GM18502 (cell line): ENCODE results near the gene SLTM.
"Not testable (repeated sequence)": the region's sequence is repeated elsewhere in the genome, so short reads cannot be mapped to it uniquely, and the experiment has no call there.

Source experiments
- ATAC-seq: cut with Tn5 transposase; IDR thresholded peaks from one replicate; pipeline ENCODE4 v1.9.1; 2021; ENCODE audit warnings: mild to moderate bottlenecking; ENCODE audit not compliant: unreplicated experiment, poor library complexity

The SLTM gene

DNA sequence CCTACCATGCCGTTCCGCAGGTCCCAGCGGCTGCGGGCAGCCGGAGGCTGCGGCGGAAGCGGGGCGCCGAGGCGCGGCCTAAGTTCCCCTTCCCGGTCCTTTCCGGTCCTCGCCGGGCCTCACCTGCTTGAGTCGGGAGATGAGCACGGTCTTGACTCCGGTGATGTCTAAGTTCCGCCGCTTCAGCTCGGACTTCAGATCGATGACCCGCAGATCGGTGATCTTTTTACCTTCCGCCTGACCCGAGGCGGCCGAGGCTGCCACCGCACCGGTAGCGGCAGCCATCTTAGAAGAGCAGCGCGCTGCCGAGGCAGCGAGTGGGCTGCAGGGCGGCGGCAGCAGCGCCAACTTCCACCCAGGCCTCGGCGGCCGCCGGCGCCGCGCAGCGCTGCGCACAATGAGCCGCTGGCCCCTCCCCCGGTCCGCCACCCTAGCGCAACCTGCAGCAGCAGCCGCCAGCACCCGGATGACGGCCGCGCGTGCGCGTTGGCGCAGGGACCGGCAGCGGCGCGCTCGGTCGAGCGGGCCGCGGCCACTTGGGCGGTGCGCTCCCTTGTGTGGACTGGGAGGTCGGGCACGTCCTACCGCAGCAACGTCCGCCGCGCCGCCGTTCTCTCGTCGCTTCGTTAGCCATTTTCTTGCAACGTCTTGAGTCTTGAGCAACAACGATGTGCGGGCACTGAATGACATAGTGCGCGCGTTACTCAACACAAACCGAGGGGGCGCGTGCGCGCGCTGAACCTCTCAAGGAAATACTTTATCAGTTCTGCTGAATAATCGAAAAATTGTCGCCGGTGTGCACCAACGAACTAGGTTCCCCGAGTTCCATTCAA, at the start of gene SLTM:
TSS of gene SLTM (minus strand) at position 399 of the 833 bp plus-strand sequence. CDS start at position 285, 114 bp downstream.
- peak; percentile 90 for ATAC-seq

DNA sequence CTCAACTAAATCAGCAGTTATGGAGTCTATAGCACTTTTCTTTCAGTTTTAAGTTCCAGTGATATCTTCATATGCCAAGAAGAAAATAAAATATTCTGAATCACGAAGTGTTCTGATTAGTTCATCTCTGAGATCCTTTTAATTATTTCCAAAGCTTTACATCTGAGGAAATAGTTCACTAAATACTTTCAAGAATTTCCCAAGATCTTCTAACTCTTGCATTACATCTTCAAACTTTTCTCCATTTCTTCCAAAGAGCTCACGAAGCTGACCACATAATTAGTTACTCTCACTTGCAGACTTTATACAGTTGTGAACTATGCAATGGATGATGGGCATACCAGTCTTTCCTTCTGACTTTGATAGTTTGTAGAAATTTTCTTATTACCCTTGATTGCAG, 49.8 kb upstream of the SLTM start:
- no peak for ATAC-seq

DNA sequence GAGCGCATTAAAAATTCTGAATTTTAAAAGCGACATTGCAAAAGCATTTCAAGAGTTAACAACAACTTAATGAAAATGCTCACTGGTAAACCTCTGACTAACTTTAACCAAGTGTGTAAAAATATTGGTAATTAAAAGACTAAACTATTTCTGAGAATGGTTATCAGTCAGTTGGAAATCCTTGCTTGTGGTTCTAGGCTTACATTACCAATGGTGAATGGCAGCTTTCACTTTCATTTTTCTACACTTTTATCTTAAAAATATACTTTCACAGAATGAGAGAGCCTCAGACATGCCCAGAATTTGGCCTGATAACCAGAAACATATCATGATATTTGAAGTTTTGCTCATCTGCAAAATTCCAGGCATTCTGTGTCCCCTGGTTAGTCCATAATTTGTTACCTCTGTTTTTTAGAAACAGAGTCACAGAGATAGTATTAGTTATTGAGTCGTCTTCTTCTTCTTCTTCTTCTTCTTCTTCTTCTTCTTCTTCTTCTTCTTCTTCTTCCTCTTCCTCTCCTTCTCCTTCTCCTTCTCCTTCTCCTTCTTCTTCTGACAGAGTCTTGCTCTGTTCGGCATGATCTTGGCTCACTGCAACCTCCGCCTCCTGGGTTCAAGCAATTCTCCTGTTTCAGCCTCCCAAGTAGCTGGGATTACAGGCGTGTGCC, 48.5 kb upstream of the SLTM start:
- no peak for ATAC-seq

DNA sequence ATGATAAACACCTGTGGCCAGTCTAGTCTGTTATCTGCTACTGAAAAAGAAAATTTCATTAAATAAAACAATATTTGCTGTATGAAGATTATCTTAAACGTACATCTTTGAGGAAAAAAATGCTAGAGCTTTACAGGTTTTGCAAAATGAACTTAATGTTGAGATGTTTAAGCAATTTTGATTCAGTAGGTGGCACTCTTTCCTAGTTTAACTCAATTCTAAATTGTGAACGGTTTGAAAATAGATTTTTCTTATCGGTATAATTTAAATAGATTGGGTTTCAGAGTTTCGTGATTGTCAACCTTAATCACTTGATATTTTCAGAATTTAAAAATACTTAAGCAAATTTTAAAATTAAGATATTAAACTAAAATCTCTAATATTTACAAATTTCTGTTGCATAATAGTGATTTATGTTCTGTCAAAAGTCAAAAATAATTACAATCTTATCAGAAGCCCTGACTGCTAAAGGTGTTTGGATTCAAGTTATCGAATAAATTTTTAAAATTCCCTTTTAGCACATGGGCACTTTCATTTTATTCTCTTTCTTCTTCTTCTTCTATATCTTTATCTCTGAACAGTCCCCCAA, 47.0 kb upstream of the SLTM start:
- no peak for ATAC-seq

DNA sequence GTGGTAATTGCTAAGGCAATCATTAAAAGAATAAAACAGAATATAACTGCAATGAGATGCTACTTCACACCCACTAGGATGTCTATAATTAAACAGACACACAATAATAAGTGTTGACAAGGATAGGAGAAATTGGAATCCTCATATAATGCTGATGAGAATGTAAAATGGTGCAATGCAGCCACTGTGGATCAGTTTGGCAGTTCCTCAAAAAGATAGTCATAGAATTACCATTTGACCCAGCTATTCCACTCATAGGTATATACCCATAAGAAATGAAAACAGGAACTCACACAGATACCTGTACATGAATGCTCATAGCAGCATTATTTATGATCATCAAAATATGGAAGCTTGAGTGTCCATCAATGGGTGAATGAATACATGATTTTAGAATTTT, 44.4 kb upstream of the SLTM start:
- no peak for ATAC-seq

DNA sequence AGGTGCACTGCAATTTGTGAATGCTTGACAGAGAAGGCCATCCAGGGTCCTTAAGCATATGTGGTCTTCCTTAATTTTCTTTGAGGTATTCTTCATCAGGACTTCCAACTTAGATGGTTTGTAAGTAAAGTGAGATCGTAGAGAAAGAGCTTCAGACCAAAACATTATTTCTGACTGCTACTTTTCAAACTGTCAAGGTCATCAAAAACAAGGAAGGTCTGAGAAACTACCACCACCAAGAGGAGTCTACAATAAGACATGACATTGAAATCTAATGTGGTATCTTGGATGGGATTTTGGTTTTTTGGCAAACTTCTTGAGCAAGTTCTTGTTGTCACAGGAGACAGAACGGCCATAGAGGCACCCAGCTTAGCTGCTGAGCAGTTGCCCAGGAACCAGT, 34.0 kb upstream of the SLTM start:
- no peak for ATAC-seq

DNA sequence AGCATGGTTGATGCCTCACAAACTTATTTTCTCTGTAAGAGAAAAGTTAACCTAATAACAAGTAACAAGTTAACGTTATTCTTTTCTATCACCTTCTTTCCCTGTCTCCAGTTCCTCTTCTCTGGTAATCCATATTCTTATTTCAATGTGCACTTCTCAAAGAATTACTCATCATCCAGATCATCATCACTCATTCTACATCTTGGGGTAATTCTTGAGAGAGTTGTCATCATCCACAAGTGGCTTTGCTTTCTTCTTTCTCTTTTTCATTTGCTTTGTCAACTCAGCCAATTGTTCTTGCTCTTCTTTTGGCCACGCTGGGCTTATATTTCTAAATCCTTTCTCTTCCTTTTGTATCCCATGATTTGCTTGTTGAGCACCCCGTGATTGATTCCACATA, 33.2 kb upstream of the SLTM start:
- ATAC-seq: no peak

DNA sequence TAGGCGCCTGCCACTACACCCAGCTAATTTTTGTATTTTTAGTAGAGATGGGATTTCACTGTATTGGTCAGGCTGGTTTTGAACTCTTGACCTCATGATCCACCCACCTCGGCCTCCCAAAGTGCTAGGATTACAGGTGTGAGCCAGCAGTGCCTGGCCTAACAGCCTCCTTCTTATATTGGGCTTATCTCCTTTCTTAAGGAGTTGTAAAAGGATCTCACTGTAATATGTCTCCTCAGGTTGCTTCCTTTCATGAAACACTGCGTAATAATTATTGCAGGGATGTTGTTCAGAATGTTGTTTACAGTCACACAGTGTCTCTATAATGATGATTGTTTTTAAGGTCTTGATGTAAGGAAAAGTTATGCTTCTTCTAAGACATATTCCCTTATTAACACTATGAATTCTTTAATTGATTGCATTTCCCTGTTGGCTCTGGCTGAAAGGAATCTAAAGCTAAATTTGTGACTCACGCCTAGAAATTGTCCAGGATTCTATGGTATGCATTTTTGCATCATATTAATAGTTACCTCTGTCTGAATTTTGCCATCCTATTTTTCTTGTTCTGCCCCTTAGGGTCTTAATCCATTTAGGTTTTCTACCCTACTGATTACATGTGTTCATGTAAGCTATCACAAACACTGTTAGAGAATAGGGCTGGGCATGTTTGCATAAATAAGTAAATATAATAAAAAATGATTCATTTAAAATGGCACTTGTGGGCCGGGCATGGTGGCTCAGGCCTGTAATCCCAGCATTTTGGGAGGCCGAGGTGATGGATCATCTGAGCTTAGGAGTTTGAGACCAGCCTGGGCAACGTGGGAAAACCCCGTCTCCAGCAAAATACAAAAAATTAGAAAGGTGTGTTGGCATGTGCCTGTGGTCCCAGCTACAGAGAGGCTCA, 29.4 kb upstream of the SLTM start:
- no peak for ATAC-seq

DNA sequence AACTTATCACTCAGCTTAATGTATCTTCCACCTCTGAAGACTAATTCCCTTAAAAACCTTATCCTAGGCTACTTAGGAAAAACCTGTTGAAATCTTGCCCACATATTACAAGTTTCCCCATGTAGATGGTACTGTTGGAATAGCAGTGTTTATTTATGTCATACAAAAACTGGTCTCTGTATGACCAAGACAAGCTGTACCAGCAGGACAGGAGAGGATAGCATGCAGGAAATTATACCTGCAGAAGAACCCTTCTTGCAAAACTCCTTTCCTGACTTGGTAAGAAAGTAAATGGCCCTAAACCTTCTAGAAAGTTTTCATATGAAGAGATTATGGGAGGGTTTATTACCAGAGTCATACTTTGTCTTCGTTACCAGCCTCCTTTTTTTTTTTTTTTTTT, 28.7 kb upstream of the SLTM start:
- no peak for ATAC-seq

DNA sequence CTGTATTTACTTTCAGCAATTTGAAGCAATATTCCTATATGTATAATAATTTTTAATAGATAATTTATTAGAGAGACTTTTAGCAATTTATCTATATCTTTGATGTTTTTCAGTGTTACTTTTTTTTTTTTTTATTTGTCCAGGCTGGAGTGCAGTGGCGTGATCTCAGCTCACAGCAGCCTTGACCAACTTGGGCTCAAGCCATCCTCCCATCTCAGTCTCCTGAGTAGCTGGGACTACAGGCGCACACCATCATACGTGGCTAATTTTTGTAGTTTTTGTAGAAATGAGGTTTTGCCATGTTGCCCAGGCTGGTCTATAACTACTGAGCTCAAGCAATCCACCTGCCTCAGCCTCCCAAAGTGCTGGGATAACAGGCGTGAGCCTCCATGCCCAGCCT, 25.3 kb upstream of the SLTM start:
- ATAC-seq: no peak

DNA sequence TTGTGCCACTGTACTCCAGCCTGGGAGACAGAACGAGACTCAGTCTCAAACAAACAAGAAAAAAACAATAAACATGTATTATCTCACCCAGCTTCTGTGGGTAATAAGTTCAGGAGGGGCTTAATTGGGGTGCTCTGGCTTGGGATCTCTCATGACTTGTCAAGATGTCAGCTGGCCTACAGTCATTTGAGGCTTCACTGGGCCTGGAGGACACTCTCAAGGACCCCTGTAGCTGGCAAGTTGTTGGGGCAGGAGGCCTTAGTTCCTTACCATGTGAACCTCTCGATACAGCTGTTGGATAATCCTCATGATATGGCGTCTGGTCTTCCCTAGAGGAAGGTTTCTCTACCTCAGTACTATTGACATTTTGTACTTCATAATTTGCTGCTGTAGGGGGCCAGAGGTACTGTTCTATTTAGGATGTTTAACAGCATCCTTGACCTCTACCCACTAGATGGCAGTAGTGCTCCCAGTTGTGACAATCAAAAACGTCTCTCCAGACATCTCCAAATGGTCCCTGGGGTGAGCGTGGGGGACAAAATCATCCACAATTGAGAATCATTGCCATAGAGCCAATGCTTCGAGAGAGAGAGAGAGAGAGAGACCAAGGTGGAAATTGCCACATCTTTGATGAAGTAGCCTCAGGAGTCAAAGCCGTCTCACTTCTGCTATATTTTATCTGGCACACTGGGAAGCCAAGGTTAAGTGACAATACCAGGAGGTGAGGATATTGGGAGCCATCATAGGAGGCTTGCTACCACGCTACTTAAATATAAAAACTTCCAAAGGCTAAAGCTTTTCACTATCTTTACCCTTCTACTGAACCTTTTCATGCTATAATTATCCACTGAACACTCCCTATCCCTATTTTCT, 23.9 kb upstream of the SLTM start:
- ATAC-seq: peak; percentile 59

DNA sequence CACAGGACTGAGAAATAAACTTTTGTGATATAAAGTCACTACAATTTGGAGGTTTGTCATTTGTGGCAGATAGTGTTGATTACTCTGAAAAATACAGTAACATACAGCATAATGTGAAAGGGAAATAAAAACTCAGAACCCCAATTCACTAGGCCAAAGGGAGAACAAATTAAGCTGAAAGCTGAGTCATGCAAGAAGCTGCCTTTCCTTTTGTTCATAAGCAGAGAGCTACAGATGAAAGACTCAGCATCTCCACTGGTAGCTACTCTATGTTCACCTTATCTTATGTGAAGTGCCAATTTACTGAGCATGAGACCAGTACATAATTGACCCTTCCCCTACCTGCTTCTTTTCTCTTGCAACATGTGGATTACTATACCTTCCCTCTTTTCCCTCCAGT, 19.3 kb upstream of the SLTM start:
- ATAC-seq: no peak

DNA sequence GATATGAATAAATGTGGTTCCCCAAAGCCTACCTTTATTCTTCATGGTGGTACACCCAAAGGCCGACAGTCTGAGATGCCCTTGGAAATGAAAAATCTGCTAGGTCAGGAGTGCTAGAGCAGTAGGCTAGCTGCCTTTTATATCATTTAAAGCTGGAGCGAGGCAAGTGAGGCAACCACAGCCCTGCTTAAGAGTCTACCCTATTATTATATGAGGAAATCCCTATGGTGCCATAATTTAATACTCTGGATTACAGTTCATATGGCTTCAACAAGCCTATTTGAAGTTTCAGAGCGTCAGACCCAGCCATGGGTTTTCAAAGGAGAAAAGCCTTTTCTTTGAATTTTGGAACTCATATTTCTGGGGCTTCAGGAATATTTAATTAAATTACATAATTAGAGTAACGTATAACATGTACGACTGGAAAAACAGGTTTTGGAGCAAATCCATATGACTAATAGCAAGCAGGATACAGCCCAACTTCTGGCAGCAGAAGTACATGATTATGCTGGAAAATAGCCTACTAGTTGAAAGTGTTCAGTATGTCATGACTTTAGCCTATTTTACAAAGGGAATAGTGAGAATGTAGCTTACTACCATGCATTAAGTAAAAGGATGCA, 18.0 kb upstream of the SLTM start:
- ATAC-seq: no peak

DNA sequence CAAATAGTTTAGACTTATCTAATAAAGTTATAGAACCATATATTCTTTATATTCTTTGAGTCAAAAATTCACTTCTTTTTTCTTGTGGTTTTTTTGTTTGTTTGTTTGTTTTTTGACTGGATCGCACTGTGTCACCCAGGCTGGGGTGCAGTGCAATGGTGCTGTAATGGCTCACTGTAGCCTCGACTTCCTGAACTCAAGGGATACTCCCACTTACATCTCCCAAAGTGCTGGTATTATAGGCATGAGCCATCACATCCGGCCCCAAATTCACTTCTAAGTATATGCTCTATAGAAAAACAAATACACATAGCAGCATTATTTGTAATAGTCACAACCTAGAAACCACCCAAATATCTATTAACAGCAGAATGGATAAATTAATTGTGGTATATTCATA, 13.7 kb upstream of the SLTM start:
- ATAC-seq: no peak

DNA sequence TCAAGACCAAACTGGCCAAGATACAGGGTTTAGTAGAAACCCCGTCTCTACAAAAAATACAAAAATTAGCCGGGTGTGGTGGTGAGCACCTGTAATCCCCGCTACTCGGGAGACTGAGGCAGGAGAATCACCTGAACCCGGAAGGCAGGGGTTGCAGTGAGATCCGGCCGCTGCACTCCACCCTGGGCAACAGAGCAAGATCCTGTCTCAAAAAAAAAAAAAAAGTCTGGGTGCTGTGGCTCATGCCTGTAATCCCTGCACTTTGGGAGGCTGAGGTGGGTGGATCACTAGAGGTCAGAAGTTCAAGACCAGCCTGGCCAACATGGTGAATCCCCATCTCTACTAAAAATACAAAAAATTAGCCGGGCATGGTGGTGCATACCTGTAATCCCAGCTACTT, 1.5 kb upstream of the SLTM start:
- ATAC-seq: not testable (repeated sequence)

DNA sequence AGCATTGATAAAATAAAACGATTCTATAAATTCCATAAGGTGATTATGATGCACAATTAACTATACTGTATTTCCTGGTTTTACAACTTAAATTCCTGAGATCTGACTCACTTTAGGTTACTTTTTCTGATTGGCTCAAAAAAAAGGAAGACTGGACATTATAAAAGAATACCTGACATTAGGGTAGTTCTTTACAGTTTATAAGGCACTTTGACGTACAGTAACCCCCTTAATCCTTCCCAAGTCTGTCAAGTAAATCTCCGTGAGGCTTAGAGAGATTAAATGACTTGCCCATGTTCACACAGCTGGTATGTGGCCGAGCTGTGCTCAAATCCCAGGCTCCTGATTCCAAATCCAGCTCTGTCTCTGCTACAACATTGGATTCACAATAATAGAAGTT, 1.0 kb upstream of the SLTM start:
- ATAC-seq: no peak

DNA sequence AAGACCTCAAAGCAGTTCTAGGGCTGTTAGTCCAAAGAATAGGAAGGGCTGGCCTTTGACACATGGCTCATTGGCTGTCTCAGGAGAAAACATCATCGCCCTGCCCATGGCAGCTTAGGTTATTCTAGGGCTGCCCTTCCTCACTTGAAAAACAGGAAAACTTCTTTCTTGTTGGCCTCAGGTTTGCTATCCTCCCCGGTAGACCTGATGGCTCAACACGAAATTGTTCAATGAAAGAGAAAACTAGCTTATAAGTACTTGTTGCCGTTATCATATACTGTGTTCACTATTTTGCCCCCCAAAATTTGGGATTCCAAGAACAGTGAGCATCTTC, 602 bp upstream of the SLTM start:
- ATAC-seq: no peak

DNA sequence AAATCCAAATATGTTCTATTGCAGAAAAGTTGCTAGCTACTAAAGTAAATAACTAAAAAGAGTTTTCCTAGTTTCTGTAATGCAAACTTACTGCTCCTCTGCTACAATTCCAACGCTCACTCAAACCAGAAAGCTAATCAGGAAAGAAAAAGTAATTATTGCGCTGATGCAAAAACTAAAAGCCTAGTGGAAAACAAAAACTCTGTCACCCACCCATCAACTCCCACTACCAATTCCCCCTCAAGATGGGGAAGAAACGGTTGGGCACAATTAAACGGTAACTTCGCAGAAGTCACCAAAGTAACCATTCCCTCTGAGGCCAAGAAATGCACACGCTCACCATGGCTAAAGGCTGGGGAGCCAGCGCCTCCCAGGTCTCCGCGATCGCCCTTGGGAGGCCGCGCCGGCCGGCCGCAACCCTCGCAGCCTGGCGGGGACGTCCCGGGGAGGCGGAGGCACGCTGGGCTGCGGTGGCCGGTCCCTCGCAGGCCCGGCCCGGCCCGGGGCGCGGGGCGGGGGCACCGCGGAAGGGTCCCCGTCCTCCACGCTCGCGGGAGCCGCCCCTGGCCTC, 684 bp downstream of the SLTM start:
- ATAC-seq: peak; percentile 37

DNA sequence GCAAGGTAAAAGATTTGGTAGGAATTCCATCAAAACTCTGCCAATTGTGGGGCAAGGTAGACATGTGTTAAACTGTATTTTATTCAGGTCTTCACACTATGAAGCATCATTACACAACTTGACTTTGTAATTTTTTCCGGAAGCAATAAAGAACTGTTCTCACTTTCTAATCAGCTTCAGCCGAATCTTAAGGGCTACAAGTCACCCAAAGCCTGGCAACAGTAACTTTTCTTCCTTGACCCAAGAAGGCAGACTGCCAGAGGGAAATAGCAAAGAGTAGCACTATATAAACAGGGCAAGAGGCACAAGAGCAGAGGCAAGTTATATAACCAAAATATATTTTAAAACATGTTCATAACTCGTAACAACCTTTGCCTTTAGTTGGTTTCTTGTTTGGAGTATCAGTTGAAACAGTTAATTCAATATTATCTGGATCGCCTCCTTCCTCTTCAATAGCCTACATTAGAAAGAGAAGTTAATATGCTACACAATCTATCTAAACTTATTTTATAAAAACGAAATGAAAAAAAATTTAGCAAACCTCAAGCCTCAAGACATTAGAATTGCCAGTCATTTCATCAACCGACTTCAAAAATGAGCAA, 1.4 kb downstream of the SLTM start:
- no peak for ATAC-seq
